IMR-90 (cell line): ENCODE data around the gene DNAJB4.

ENCODE experiments used
- CTCF ChIP-seq: conservative IDR thresholded peaks from 2 replicates; pipeline ENCODE4 v1.5.1; 2012; ENCODE audit warnings: mild to moderate bottlenecking, low read depth, low read length, improper control_type of control experiment
- POLR2A ChIP-seq: IDR thresholded peaks from 2 replicates; pipeline ENCODE4 v1.6.1; 2012; ENCODE audit warnings: mild to moderate bottlenecking, low read depth, low read length
- RAD21 ChIP-seq: IDR thresholded peaks from 2 replicates; pipeline ENCODE4 v1.6.1; 2012; ENCODE audit warnings: low read length, improper control_type of control experiment
- RCOR1 ChIP-seq: IDR thresholded peaks from 2 replicates; pipeline ENCODE4 v1.6.1; 2012; ENCODE audit warnings: mild to moderate bottlenecking, low read length, improper control_type of control experiment; ENCODE audit not compliant: insufficient replicate concordance

- no peak for TF ChIP-seq CTCF
- TF ChIP-seq RAD21: peak; percentile 3; the same call in 1 of the 2 replicates
- no peak for TF ChIP-seq RCOR1
- peak; percentile 94 for TF ChIP-seq POLR2A
Observed at GRCh38 chr1:78004719-78005447, at the start of gene DNAJB4.
